ENCODE data around the gene UBE2D2.
"Not testable (repeated sequence)": the region's sequence is repeated elsewhere in the genome, so short reads cannot be mapped to it uniquely, and the experiment has no call there.

UBE2D2 gene

GRCh38 chr5:139577689-139578290, 16.7 kb downstream of the UBE2D2 start:
- TF ChIP-seq CTCF (IDR thresholded peaks at IDR 0.05; ENCODE audit: borderline replicate concordance, control extremely low read depth, extremely low read depth, insufficient read depth, missing control alignments): no peak
- no peak for DNase-seq (ENCODE audit: low spot score)
- in situ Hi-C loops (cut with MboI; ENCODE audit: low sequenced_read_pairs, unreplicated experiment): no loop called here

DNA sequence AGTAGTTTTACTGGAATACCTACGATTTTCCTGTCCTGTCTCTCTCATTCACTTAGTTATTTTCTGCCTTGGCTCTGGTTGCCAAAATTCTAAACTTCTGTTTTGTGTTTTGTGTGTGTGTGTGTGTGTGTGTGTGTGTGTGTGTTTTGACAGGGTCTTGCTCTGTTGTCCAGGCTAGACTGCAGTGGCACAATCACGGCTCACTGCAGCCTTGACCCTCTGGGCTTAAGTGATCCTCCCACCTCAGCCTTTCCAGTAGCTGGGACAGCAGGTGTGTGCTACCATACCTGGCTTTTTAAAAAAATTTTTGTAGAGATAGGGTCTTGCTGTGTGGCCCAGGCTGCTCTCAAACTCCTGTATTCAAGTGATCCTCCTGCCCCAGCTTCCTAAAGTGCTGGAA, 17.2 kb downstream of the UBE2D2 start:
- TF ChIP-seq CTCF (IDR thresholded peaks at IDR 0.05; ENCODE audit: borderline replicate concordance, control extremely low read depth, extremely low read depth, insufficient read depth, missing control alignments): no peak
- no peak for DNase-seq (ENCODE audit: low spot score)
- in situ Hi-C loops (cut with MboI; ENCODE audit: low sequenced_read_pairs, unreplicated experiment): no loop called here

- in situ Hi-C loops (cut with MboI; ENCODE audit: low sequenced_read_pairs, unreplicated experiment); DNase-seq (ENCODE audit: low spot score): not testable (repeated sequence)
Observed at GRCh38 chr5:139582181-139582580, 21.0 kb downstream of the UBE2D2 start.

DNA sequence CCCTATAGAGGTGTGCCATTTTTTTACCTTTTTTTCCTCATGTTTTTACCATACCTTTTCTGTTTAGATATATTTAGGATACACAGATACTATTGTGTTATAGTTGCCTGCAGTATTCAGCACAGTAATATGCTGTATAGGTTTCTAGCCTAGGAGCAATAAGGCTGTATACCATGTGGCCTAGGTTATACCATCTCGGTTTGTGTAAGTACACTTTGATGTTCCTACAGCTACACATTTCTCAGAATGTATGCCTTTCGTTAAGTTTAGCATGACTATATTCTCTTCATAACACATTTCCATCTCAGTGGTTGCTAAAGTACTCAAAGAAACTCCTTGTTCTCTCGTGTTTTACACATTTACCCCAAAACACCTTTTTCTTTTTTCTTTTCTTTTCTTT, 23.0 kb downstream of the UBE2D2 start:
- no peak for DNase-seq (ENCODE audit: low spot score)
- TF ChIP-seq CTCF (IDR thresholded peaks at IDR 0.05; ENCODE audit: borderline replicate concordance, control extremely low read depth, extremely low read depth, insufficient read depth, missing control alignments): no peak
- in situ Hi-C loops (cut with MboI; ENCODE audit: low sequenced_read_pairs, unreplicated experiment): no loop called here

GRCh38 chr5:139588116-139588515, 27.0 kb downstream of the UBE2D2 start:
- in situ Hi-C loops (cut with MboI; ENCODE audit: low sequenced_read_pairs, unreplicated experiment); DNase-seq (ENCODE audit: low spot score): not testable (repeated sequence)

DNA sequence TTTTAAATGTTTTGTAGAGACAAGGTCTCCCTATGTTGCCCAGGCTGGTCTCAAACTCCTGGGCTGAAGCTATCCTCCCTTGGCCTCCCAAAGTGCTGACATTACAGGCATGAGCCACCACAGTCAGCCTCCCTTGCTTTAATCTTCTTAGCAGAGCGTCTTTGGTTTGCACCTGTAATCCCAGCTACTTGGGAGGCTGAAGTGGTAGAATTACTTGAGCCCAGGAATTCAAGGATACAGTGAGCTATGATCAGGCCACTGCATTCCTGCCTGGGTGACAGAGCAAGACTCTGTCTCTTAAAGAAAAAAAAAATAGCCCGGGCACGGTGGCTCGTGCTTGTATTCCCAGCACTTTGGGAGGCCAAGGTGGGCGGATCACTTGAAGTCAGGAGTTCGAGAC, 27.8 kb downstream of the UBE2D2 start:
- DNase-seq (ENCODE audit: low spot score): no peak
- in situ Hi-C loops (cut with MboI; ENCODE audit: low sequenced_read_pairs, unreplicated experiment): no loop called here
- no peak for TF ChIP-seq CTCF (IDR thresholded peaks at IDR 0.05; ENCODE audit: borderline replicate concordance, control extremely low read depth, extremely low read depth, insufficient read depth, missing control alignments)

DNA sequence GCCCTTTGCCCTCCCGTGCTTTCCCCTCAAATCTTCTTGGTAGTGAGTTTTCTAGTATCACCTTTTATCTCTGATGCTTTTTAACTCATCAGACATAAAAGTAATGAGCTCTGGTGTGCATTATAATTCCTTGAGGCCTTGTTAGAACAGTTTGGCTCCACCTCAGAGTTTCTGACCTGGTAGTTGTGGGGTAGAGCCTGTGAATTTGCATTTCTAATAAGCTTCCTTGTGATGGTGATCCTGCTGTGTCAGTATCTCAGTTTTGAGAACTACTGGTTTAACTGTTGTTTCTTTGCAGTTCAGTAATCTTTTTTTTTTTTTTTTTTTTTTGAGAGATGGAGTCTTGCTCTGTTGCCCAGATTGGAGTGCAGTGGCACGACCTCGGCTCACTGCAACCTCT, 31.1 kb downstream of the UBE2D2 start:
- in situ Hi-C loops (cut with MboI; ENCODE audit: low sequenced_read_pairs, unreplicated experiment): no loop called here

GRCh38 chr5:139593076-139593475, 31.9 kb downstream of the UBE2D2 start:
- DNase-seq (ENCODE audit: low spot score); in situ Hi-C loops (cut with MboI; ENCODE audit: low sequenced_read_pairs, unreplicated experiment): not testable (repeated sequence)

More for the DNA sequence above, 31.1 kb downstream of the UBE2D2 start:
- TF ChIP-seq CTCF (IDR thresholded peaks at IDR 0.05; ENCODE audit: borderline replicate concordance, control extremely low read depth, extremely low read depth, insufficient read depth, missing control alignments): no peak
- DNase-seq (ENCODE audit: low spot score): peak; percentile 36

Measured in GM13976 (cell line).